H9 (cell line): ENCODE measurements around the gene DNLZ. TPM values are rescaled to one million over a fixed set of nuclear protein-coding genes. Genes with fewer than 3 reads are reported as not detected.

ENCODE experiments used
- DNase-seq: peaks from one replicate; pipeline ENCODE4 v3.0.0-alpha.2; 2017
- H2AFZ ChIP-seq: one replicate; pipeline ENCODE4 v1.6.1; 2013; ENCODE audit warnings: mild to moderate bottlenecking, low read length, control low read depth, moderate library complexity
- H2AK5ac ChIP-seq: 2 replicates; pipeline ENCODE4 v1.6.1; 2013; ENCODE audit warnings: low read length, control low read depth, mixed read lengths; ENCODE audit not compliant: insufficient read length
- H2BK120ac ChIP-seq: one replicate; pipeline ENCODE4 v1.6.1; 2013; ENCODE audit warnings: low read depth, mild to moderate bottlenecking, low read length, control low read depth, inconsistent platforms; ENCODE audit not compliant: poor library complexity, severe bottlenecking
- H2BK12ac ChIP-seq: 2 replicates; pipeline ENCODE4 v1.6.1; 2013; ENCODE audit warnings: low read length, control low read depth, mixed read lengths, low read depth; ENCODE audit not compliant: insufficient read length
- H2BK15ac ChIP-seq: 2 replicates; pipeline ENCODE4 v1.6.1; 2013; ENCODE audit warnings: low read depth, low read length, control low read depth
- H2BK20ac ChIP-seq: one replicate; pipeline ENCODE4 v1.6.1; 2013; ENCODE audit warnings: low read depth, mild to moderate bottlenecking, low read length, control low read depth, inconsistent platforms; ENCODE audit not compliant: poor library complexity, severe bottlenecking
- H2BK5ac ChIP-seq: 2 replicates; pipeline ENCODE4 v1.6.1; 2013; ENCODE audit warnings: low read length, control low read depth, mixed read lengths; ENCODE audit not compliant: insufficient read length
- H3K14ac ChIP-seq: 2 replicates; pipeline ENCODE4 v1.6.1; 2013; ENCODE audit warnings: low read length, control low read depth; ENCODE audit not compliant: insufficient read depth
- H3K18ac ChIP-seq: 2 replicates; pipeline ENCODE4 v1.6.1; 2013; ENCODE audit warnings: low read depth, mild to moderate bottlenecking, mixed read lengths, low read length, control low read depth; ENCODE audit not compliant: insufficient read length
- H3K23ac ChIP-seq: 2 replicates; pipeline ENCODE4 v1.6.1; 2013; ENCODE audit warnings: low read length, control low read depth, mixed read lengths, low read depth; ENCODE audit not compliant: insufficient read length
- H3K23me2 ChIP-seq: 2 replicates; pipeline ENCODE4 v1.6.1; 2013; ENCODE audit warnings: low read depth, mild to moderate bottlenecking, mixed read lengths, low read length, control low read depth; ENCODE audit not compliant: insufficient read length, poor library complexity, severe bottlenecking
- H3K27ac ChIP-seq: 2 replicates; pipeline ENCODE4 v1.5.1; 2013; ENCODE audit warnings: low read length, control low read depth, mixed read lengths, low read depth; ENCODE audit not compliant: insufficient read length
- H3K27me3 ChIP-seq: 2 replicates; pipeline ENCODE4 v1.6.1; 2013; ENCODE audit warnings: low read length, control low read depth, inconsistent platforms; ENCODE audit not compliant: insufficient read depth
- H3K4ac ChIP-seq: 2 replicates; pipeline ENCODE4 v1.6.1; 2013; ENCODE audit warnings: low read depth, mild to moderate bottlenecking, control low read depth, inconsistent platforms, low read length, moderate library complexity
- H3K4me1 ChIP-seq: 2 replicates; pipeline ENCODE4 v1.6.1; 2013; ENCODE audit warnings: low read length, control low read depth, inconsistent platforms; ENCODE audit not compliant: insufficient read depth
- H3K4me2 ChIP-seq: 2 replicates; pipeline ENCODE4 v1.6.1; 2013; ENCODE audit warnings: low read length, control low read depth, mixed read lengths; ENCODE audit not compliant: insufficient read length, insufficient read depth
- H3K56ac ChIP-seq: 2 replicates; pipeline ENCODE4 v1.6.1; 2013; ENCODE audit warnings: low read depth, mild to moderate bottlenecking, mixed read lengths, low read length, control low read depth; ENCODE audit not compliant: insufficient read length
- H3K79me1 ChIP-seq: 2 replicates; pipeline ENCODE4 v1.6.1; 2013; ENCODE audit warnings: low read depth, mild to moderate bottlenecking, moderate library complexity, low read length, control low read depth, inconsistent platforms; ENCODE audit not compliant: insufficient read depth, poor library complexity, severe bottlenecking
- H3K79me2 ChIP-seq: 2 replicates; pipeline ENCODE4 v1.6.1; 2013; ENCODE audit warnings: low read length, control low read depth, inconsistent platforms; ENCODE audit not compliant: insufficient read depth
- H3K9ac ChIP-seq: 2 replicates; pipeline ENCODE4 v1.6.1; 2013; ENCODE audit warnings: low read length, control low read depth, mixed read lengths; ENCODE audit not compliant: insufficient read length; ENCODE audit errors: extremely low read depth
- H3K9me3 ChIP-seq: one replicate; pipeline ENCODE4 v1.6.1; 2013; ENCODE audit warnings: low read depth, low read length, inconsistent platforms; ENCODE audit not compliant: control insufficient read depth
- H3T11ph ChIP-seq: one replicate; pipeline ENCODE4 v1.6.1; 2013; ENCODE audit warnings: mild to moderate bottlenecking, low read length, control low read depth, inconsistent platforms
- H4K20me1 ChIP-seq: one replicate; pipeline ENCODE4 v1.6.1; 2013; ENCODE audit not compliant: control insufficient read depth, insufficient read length, insufficient read depth
- H4K5ac ChIP-seq: 2 replicates; pipeline ENCODE4 v1.6.1; 2013; ENCODE audit warnings: low read depth, mild to moderate bottlenecking, mixed read lengths, low read length, control low read depth; ENCODE audit not compliant: insufficient read length
- H4K8ac ChIP-seq: replicated peaks from 2 replicates; pipeline ENCODE4 v1.6.1; 2013; ENCODE audit warnings: low read length, control low read depth, mixed read lengths, low read depth; ENCODE audit not compliant: insufficient read length
- H4K91ac ChIP-seq: 2 replicates; pipeline ENCODE4 v1.6.1; 2013; ENCODE audit warnings: low read depth, mild to moderate bottlenecking, moderate library complexity, mixed read lengths, low read length, control low read depth; ENCODE audit not compliant: insufficient read length
- H3K27ac Mint-ChIP-seq, 3 experiments: 2 replicates in 2 of 3; 3 replicates in 1 of 3; pipeline ENCODE4 v1.8.0; 2020 to 2021; ENCODE audit warnings: mixed read lengths in 3 of 3, mild to moderate bottlenecking in 1 of 3, moderate library complexity in 1 of 3
- H3K27me3 Mint-ChIP-seq: 2 replicates; pipeline ENCODE4 v1.8.0; 2021; ENCODE audit warnings: low read depth, mild to moderate bottlenecking, moderate library complexity, mixed read lengths
- H3K36me3 Mint-ChIP-seq, 3 experiments: 2 replicates in 2 of 3; 3 replicates in 1 of 3; pipeline ENCODE4 v1.8.0; 2020 to 2021; ENCODE audit warnings: low read depth in 3 of 3, mixed read lengths in 3 of 3; ENCODE audit not compliant: insufficient read depth in 1 of 3
- H3K4me1 Mint-ChIP-seq, 2 experiments: 2 replicates each; pipeline ENCODE4 v1.8.0; 2020; ENCODE audit warnings: mixed read lengths in 2 of 2
- H3K4me3 Mint-ChIP-seq, 2 experiments: 2 replicates in 1 of 2; 3 replicates in 1 of 2; pipeline ENCODE4 v1.8.0; 2020 to 2021; ENCODE audit warnings: mild to moderate bottlenecking in 2 of 2, mixed read lengths in 2 of 2, moderate library complexity in 1 of 2
- H3K9me3 Mint-ChIP-seq, 2 experiments: 2 replicates in 1 of 2; 3 replicates in 1 of 2; pipeline ENCODE4 v1.8.0; 2020; ENCODE audit warnings: mild to moderate bottlenecking in 2 of 2, mixed read lengths in 2 of 2, moderate library complexity in 1 of 2
- CTCF ChIP-seq: fragments of 200-600 bp; sonication (generic); conservative IDR thresholded peaks from 3 replicates; pipeline ENCODE4 v1.8.0; 2021; ENCODE audit warnings: antibody characterized with exemption, mild to moderate bottlenecking
- whole genome bisulfite sequencing: extraction: QIAGEN DNeasy Blood & Tissue Kit; methylation state at CpG from one replicate; pipeline ENCODE4 v1.1.7; 2013; ENCODE audit warnings: missing lambda C conversion rate, low lambda C conversion rate, mixed read lengths; ENCODE audit not compliant: insufficient read length; ENCODE audit errors: extremely low coverage; 5-methylcytosine and 5-hydroxymethylcytosine counted together
- total RNA-seq: library from RNA; stranded (reverse); gene quantifications from 2 replicates; pipeline ENCODE4 v1.2.1, GENCODE V29; 2021

DNLZ gene
- total RNA-seq, 1 experiment from 2014 or later, result 24.8 TPM

- no peak overlapping the region for H2BK20ac ChIP-seq
- no peak overlapping the region for H2BK120ac ChIP-seq
- H3K36me3 Mint-ChIP-seq, result peaks cover 0 to 21% (median 6%) of the 10 kb centered on the region in 3 experiments; a peak in 4 of 7 replicates
- H3K79me1 ChIP-seq, result no peaks in the 10 kb centered on the region
- peak overlapping the region in 2 of 3 experiments; percentile 81 to 88; a peak in 2 of 7 replicates for H3K27ac Mint-ChIP-seq
- no peak overlapping the region for H3K27ac ChIP-seq
- H2AK5ac ChIP-seq, result no peak overlapping the region
- H2BK15ac ChIP-seq, result no peak overlapping the region
- TF ChIP-seq CTCF, result no peak
- no peaks in the 10 kb centered on the region for H3K27me3 Mint-ChIP-seq
- no peak overlapping the region for H3T11ph ChIP-seq
- no peaks in the 10 kb centered on the region for H3K9me3 Mint-ChIP-seq
- no CpG with 5 or more reads among the region's 12 CpGs for WGBS
- no peak overlapping the region for H4K91ac ChIP-seq
- no peak overlapping the region for H3K18ac ChIP-seq
- H3K23me2 ChIP-seq, result no peaks in the 10 kb centered on the region
- H2BK5ac ChIP-seq, result no peak overlapping the region
- H2AFZ ChIP-seq, result no peak overlapping the region
- DNase-seq, result no peak
- H4K5ac ChIP-seq, result no peak overlapping the region
- H3K27me3 ChIP-seq, result no peaks in the 10 kb centered on the region
- H3K9ac ChIP-seq, result no peak overlapping the region
- H3K4ac ChIP-seq, result no peak overlapping the region
- H4K20me1 ChIP-seq, result no peaks in the 10 kb centered on the region
- H2BK12ac ChIP-seq, result no peak overlapping the region
- no peaks in the 10 kb centered on the region for H3K9me3 ChIP-seq
- no peak overlapping the region for H3K4me3 Mint-ChIP-seq
- H3K23ac ChIP-seq, result no peak overlapping the region
- H3K4me1 Mint-ChIP-seq, result peaks cover 0 to 5% of the 10 kb centered on the region in 2 experiments; a peak in 1 of 4 replicates
- no peak overlapping the region for H3K56ac ChIP-seq
- no peaks in the 10 kb centered on the region for H3K79me2 ChIP-seq
- H3K4me1 ChIP-seq, result no peaks in the 10 kb centered on the region
- H4K8ac ChIP-seq, result no peak overlapping the region
- H3K4me2 ChIP-seq, result no peak overlapping the region
- no peak overlapping the region for H3K14ac ChIP-seq
Measured at GRCh38 chr9:136375096-136375495, 11.6 kb upstream of the DNLZ start.
